ENCODE results near the gene KIF24.
"Not testable (repeated sequence)": the region's sequence is repeated elsewhere in the genome, so short reads cannot be mapped to it uniquely, and the experiment has no call there.

Gene KIF24

DNA sequence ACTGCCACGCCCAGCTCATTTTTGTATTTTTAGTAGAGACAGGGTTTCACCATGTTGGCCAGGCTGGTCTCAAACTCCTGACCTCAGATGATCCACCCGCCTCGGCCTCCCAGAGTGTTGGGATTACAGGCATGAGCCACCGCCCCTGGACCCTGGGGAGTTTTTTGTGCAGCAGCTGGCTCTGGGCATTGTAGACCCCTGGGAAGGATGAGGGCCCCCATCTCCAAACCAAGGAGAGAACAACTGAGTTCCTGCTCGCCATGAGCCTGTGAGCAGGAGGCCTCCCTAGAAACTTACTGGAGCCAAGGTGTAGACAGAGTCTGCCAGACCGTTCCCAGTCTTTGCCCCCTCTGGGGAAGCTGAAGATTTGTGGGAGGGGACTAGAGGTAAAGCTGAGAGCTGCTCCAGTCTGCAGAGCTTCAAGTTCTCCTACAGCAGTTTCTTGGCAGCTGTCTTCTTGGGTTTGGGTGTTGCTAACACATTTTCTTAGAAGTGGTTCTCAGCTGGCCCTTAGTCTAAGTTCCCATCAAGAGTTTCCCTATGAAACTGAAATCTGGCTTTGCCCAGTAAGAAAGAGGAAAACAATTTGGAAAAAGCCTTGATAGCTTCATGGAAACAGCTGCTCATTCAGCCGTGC lies 12.7 kb upstream of the KIF24 start:
- no peak for DNase-seq (ENCODE audit: low read depth)
- TF ChIP-seq, protein P1, sequence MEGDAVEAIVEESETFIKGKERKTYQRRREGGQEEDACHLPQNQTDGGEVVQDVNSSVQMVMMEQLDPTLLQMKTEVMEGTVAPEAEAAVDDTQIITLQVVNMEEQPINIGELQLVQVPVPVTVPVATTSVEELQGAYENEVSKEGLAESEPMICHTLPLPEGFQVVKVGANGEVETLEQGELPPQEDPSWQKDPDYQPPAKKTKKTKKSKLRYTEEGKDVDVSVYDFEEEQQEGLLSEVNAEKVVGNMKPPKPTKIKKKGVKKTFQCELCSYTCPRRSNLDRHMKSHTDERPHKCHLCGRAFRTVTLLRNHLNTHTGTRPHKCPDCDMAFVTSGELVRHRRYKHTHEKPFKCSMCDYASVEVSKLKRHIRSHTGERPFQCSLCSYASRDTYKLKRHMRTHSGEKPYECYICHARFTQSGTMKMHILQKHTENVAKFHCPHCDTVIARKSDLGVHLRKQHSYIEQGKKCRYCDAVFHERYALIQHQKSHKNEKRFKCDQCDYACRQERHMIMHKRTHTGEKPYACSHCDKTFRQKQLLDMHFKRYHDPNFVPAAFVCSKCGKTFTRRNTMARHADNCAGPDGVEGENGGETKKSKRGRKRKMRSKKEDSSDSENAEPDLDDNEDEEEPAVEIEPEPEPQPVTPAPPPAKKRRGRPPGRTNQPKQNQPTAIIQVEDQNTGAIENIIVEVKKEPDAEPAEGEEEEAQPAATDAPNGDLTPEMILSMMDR (IDR thresholded peaks at IDR 0.05; ENCODE audit: low read depth, low read length, missing control alignments), result no peak
- no peak overlapping the region for H3K4me3 ChIP-seq (ENCODE audit: low read depth, low read length)

DNA sequence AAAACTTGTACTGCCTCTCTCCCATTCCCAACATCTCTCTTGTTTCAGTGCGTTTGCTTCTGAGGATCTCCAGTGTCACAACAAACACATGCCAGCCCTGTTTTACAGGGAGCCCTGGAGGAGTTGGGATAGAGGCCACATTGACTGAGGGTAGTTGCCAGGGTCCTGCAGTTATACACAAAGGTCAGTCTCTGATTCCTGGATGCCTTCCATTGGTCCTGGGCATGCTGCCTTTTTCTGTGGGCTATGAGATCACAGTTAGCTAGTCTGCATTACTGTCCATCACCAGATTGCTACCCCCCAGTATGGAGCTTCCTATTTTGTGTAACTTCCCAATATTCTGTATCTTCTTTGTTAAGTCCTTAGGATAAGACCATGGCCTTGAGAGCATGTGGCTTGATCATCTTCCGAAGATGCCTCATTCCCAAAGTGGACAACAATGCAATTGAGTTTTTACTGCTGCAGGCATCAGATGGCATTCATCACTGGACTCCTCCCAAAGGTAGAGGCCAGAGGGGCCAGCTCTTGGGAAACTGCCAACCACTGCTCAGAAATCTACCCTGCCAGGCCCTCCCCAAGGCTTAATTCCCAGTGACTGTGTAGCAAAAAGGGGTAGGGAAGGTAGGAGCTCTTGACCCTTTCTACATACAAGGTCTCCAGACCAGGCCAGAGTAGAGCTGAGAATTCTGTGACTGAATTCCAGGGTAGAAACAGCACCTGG lies 9.8 kb upstream of the KIF24 start:
- DNase-seq (ENCODE audit: low read depth), result no peak
- H3K4me3 ChIP-seq (ENCODE audit: low read depth, low read length), result no peak overlapping the region
- TF ChIP-seq, protein P1 (IDR thresholded peaks at IDR 0.05; ENCODE audit: low read depth, low read length, missing control alignments), result no peak

DNA sequence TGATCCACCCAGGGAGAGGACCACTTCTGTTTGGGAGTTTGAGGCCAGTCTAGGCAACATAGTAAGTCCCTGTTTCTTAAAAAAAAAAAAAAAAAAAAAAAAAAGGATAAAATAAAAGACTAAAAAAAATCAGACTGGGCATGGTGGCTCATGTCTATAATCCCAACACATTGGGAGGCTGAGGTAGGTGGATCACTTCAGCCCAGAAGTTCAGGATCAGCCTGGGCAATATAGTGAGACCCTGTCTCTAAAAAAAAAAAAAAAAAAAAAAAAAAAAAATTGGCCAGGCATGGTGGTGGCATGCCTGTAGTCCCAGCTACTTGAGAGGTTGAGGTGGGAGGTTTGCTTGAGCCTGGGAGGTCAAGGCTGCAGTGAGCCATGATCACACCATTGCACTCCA lies 9.0 kb upstream of the KIF24 start:
- not testable (repeated sequence) for H3K4me3 ChIP-seq (ENCODE audit: low read depth, low read length); DNase-seq (ENCODE audit: low read depth)

DNA sequence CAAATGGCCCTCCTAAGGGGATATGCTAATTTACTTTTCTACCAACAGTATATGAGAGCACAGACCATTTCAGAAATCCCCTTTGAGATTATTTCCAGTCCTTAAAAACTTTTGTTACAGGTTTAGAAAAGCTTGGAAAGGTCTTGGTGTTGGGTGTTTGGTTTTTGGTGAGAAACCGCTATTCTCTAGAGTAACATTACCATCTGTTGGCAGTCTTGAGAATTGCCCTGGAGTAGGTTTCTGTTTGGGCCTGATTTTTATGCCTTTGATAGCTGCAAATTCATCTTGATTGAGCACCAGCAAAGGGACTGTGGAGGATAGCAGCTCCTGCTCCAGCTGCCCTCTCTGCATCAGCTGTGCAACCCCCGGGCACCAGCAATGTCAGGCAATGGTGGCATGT lies 8.3 kb upstream of the KIF24 start:
- no peak for DNase-seq (ENCODE audit: low read depth)
- TF ChIP-seq, protein P1 (IDR thresholded peaks at IDR 0.05; ENCODE audit: low read depth, low read length, missing control alignments), result no peak
- no peak overlapping the region for H3K4me3 ChIP-seq (ENCODE audit: low read depth, low read length)

DNA sequence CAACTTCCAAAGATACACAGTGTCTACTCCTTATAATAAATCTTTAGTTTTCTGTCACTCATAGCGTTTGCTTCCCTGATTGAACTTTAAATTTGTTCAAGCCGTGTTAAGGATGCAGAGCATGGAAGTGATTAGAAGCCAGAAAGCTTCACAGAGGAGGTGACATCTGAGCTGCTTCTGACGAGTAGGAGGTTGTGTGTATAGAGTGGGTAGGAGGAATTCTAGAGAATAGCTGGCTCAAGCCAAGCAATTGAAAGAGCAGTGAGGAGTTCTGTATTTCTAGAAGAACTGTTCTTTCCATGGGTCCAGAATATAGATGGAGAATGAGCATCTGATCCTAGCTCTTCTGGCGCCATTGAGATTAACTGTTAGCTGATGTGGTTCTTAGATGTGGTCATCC lies 6.3 kb upstream of the KIF24 start:
- no peak for DNase-seq (ENCODE audit: low read depth)
- TF ChIP-seq, protein P1 (IDR thresholded peaks at IDR 0.05; ENCODE audit: low read depth, low read length, missing control alignments), result no peak
- H3K4me3 ChIP-seq (ENCODE audit: low read depth, low read length), result no peak overlapping the region

DNA sequence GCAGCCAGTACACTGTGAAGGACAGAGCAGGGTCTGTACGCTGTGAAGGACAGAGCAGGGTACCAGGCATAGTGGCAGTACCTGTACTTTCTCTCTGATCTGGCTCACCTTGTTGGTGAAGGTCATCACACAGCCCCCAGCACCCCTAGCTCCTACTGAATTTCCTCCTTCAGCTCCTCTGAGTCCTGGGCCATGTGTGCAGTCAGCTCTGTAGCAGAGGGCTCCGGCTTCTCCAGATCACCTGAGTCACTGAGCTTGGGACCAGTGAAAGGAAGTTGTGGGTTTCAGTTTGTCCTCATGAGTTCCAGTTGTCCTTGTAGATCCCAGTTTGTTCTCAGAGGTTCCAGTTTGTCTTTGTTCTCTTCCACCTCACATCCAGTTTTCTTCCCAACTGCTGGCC lies 5.8 kb upstream of the KIF24 start:
- no peak for DNase-seq (ENCODE audit: low read depth)
- no peak overlapping the region for H3K4me3 ChIP-seq (ENCODE audit: low read depth, low read length)
- TF ChIP-seq, protein P1 (IDR thresholded peaks at IDR 0.05; ENCODE audit: low read depth, low read length, missing control alignments), result no peak

DNA sequence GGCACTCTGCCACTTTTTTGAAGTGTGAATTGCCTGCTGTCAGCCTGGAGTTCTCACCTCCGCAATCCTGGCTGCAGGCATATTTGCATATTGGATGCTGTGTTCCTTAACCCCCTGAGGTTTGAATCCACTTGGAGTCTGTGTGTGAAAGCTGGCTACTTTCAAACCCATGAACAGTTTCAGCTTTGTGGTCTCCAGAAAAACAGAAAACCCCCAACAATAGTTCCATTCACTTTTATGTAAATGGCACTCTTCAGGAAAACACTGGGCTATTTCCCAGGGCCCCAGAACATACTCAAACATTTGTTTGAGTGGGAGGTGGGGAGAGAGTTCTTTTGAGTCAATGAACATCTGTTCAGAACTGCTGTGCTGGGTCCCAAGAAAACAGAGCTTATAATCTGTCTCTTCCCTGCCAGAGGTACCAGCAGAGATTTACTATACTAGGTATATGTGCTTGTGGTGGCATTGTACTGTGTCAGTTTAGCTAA lies 5.3 kb upstream of the KIF24 start:
- no peak overlapping the region for H3K4me3 ChIP-seq (ENCODE audit: low read depth, low read length)
- no peak for DNase-seq (ENCODE audit: low read depth)

More for the DNA sequence above, 5.3 kb upstream of the KIF24 start:
- TF ChIP-seq, protein P1 (IDR thresholded peaks at IDR 0.05; ENCODE audit: low read depth, low read length, missing control alignments), result no peak
